GM19324 (cell line): Measurements from ENCODE around the gene VPS26B.
"Not testable (repeated sequence)": the region's sequence is repeated elsewhere in the genome, so short reads cannot be mapped to it uniquely, and the experiment has no call there.

Source experiments
- ATAC-seq: cut with Tn5 transposase; IDR thresholded peaks from one replicate; pipeline ENCODE4 v1.9.1; 2021; ENCODE audit warnings: mild to moderate bottlenecking, moderate library complexity; ENCODE audit not compliant: unreplicated experiment, low FRiP score

The VPS26B gene

GRCh38 chr11:134223836-134224709 lies at the start of gene VPS26B, which contains the start of gene NCAPD3:
VPS26B (plus strand) TSS chr11:134224671; CDS start chr11:134225123, 452 bp downstream.
NCAPD3 (minus strand) TSS chr11:134223967; CDS start chr11:134223926, 41 bp downstream.
- peak; percentile 85 for ATAC-seq

DNA sequence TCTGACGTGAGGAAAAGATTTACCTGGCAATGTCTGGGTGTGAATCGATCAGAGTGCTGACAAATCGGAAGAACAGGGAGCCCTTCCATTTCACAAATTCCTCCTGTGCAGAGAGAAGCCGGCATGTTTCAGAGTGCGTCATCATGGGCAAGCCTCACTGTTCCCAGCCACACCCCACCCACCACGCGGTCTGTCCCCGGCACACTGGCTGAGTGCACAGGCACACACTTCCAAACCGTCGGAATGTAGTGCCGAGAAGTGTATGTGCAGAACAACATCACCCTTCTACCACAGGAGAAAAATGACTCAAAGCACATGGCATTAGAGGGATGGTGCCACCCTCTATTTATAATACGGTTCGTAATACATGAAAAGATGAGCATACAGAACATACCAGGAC lies 48.2 kb upstream of the VPS26B start:
- no peak for ATAC-seq

DNA sequence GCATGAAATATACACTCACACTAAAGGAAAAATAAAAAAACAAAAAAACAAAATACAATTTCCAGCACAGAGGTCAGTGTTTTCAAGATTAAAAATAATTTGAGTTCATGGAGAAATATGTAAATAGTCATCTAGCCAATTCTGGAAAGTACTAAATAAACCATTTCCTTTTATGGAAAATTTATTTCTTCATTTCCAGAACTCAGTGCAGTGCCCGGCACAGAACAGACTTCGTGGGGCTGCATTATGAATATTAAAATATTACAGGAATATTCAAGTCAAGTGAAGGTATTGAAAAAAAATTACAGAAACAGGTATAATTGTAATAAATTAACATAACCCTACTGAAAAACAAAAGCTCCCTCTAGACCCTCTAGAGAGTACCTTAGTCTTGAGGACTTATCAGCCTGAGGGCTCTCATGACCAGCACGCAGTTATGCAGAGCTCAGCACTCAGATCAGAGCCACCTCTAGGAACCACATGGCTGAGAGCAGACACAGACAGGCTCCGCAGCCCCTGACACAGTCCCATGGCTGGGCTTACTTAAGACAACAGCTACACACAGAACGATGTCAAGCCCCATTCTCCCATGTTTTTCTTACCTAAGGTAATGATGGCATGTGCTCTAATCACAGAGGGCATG lies 46.3 kb upstream of the VPS26B start:
- no peak for ATAC-seq

- ATAC-seq: no peak
Measured at GRCh38 chr11:134181707-134182106, 42.8 kb upstream of the VPS26B start.

GRCh38 chr11:134188092-134188491 lies 36.4 kb upstream of the VPS26B start:
- ATAC-seq: not testable (repeated sequence)

- ATAC-seq: no peak
Measured at GRCh38 chr11:134196756-134197155, 27.7 kb upstream of the VPS26B start.

DNA sequence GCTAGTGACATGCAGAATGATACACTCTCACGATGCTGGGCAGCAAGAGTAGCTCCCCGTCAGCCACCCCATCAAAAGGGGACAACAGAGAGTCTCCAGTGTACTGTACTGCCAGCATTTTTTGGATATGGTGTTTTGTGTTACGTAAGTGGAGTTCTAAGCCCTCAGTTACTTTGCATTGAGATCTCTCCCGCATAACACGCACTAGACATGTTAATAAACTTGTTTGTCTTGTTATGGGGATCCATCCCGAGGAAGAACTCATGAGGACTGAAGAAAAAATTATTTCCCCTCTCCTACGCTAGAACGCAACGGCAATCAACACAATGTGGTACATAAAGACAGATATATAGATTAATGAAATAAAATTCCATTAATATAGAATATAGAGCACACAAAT lies 24.9 kb upstream of the VPS26B start:
- ATAC-seq: no peak

- no peak for ATAC-seq
Measured at GRCh38 chr11:134200688-134201087, 23.8 kb upstream of the VPS26B start.

GRCh38 chr11:134202661-134203060 lies 21.8 kb upstream of the VPS26B start:
- no peak for ATAC-seq

GRCh38 chr11:134205729-134206128 lies 18.7 kb upstream of the VPS26B start:
- ATAC-seq: no peak

- no peak for ATAC-seq
Measured at GRCh38 chr11:134206185-134206584, 18.3 kb upstream of the VPS26B start.

- no peak for ATAC-seq
Measured at GRCh38 chr11:134207538-134208239, 16.8 kb upstream of the VPS26B start.

DNA sequence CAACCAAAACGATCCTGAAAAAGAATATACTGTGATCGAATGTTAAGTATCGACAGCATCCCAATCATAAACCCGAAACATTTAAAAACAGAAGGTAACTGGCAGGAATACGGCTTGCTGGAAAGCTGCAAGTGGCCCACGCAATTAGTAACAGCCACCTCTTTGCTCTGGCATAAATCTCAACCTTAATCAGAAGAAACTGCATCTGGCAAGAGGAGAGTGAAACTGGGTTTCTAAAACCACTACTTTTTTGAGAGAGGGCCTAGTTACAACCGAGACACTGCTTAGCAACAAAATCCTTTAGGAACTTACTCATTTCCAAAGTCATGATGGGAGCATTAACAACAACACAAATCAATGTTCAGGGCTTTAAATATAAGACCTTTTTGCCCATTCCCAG lies 8.6 kb upstream of the VPS26B start:
- ATAC-seq: no peak

DNA sequence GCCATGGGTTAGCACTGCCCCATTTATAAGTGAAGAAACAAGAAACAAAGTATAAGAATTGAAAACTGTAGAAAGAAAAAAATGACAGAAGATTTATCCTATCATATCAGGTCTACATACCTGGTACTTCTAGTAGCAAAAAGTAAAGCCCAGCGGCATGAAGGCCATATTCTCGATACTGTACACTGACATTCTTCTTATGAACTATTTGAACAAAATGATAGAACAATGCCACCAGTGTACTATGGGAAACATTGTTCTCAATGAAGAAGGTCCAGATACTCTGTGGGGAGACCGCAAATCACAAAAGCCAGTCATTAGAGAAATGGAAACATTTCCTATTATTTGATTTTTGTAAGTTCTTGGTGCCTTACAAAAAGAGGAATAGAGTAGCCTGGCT lies 7.7 kb upstream of the VPS26B start:
- no peak for ATAC-seq

DNA sequence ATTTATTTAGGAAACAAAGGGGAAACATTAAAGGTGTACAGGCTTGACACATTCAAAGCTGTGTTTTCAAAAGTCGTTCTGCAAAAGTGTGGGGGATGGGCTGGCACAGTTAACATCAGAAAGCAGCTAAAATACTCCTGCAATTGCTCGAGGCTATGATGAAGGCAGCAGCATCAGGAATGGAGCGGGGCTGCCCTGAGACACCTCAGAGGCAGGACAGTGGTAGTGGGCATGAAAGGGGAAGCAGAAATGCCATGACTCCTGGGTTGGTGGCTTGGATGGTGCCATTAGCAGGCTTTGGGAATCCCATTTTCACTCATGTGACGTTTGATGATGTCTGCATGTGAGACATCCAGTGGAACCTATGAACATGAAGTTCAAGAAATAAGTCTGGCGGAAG lies 1.4 kb upstream of the VPS26B start:
- no peak for ATAC-seq

- peak; percentile 30 for ATAC-seq
Measured at GRCh38 chr11:134224710-134225664, 516 bp downstream of the VPS26B start.

DNA sequence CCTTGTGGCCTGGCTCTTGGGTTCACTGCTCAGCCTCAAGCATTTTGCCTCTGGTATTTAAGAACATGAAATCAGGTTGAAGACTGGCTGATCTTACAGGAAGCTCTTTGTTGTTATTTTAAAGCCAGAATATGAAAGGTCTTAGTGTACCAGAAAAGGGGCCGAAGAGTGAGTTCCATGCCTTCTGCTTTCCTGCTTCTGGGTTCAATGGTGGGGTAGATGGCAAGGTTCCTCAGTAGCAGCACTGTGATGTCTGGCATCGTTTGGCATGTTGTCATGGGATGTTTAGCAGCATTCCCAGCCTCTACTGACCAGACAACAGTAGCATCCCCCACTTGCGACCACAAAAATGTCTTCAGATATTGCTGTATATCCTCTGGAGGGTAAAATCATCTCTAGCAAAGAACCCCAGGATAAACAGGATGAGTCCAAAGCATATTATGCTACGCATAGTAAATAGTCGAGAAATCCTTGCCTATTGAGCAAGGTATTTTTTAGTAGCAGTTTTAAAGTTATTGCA lies 2.4 kb downstream of the VPS26B start:
- ATAC-seq: no peak

GRCh38 chr11:134228625-134229024 lies 4.2 kb downstream of the VPS26B start:
- ATAC-seq: peak; percentile 38

- ATAC-seq: no peak
Measured at GRCh38 chr11:134229126-134229790, 4.8 kb downstream of the VPS26B start.
